Right hindlimb (tissue), 1 donor: ENCODE data around the gene TMPRSS9.
A peak's percentile ranks its signal among the peaks of the same experiment; 100 is the strongest.
"Not testable (repeated sequence)": the region's sequence is repeated elsewhere in the genome, so short reads cannot be mapped to it uniquely, and the experiment has no call there.

Experiments used
- DNase-seq: peaks from one replicate; pipeline ENCODE4 v3.0.0-alpha.2; 2018

The TMPRSS9 gene

DNA sequence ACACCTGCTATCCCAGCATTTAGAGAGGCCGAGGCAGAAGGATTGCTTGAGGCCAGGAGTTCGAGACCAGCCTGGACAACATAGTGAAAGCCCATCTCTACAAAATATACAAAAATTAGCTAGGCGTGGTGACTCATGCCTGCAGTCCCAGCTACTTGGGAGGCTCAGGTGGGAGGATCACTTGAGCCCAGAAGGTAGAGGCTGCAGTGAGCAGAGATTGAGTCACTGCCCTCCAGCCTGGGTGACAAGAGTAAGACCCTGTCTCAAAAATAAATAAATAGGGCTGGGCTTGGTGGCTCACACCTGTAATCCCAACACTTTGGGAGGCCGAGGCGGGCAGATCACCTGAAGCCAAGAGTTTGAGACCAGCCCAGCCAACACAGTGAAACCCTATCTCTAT lies 103.6 kb downstream of the TMPRSS9 start:
- DNase-seq = not testable (repeated sequence)

DNA sequence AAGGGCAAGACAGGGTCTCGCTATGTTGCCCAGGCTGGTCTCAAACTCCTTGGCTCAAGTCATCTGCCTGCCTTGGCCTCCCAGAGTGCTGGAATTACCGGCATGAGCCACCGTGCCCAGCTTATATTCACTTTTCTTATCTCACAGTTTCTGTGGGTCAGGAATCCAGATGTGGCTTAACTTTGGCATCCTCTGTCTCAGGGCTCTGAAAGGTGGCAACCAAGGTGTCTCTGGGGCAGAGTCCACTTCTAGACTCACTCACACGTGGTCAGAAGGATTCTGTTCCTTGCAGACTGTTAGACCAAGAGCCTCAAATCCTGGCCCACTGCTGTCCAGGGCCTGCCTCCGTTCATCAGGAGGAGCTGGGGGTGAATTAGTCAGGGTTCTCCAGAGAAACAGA lies 104.3 kb downstream of the TMPRSS9 start:
- DNase-seq = no peak

DNA sequence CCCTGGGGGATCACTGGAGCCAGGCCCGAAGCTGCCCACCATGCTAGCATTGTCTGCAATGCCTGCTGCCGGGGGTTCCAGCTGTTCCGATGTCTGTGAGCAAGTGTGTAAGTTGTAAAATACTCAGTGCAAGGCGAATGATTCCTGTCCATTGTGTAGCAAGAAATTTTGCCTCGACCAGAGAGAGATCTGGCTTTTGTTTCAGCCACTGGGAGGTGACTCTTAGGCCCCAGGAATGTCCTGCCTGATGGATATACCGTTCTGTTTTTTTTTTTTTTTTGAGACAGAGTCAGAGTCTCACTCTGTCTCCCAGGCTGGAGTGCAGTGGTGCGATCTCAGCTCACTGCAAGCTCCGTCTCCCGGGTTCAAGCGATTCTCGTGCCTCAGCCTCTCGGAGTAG lies 108.5 kb downstream of the TMPRSS9 start:
- DNase-seq = no peak

DNA sequence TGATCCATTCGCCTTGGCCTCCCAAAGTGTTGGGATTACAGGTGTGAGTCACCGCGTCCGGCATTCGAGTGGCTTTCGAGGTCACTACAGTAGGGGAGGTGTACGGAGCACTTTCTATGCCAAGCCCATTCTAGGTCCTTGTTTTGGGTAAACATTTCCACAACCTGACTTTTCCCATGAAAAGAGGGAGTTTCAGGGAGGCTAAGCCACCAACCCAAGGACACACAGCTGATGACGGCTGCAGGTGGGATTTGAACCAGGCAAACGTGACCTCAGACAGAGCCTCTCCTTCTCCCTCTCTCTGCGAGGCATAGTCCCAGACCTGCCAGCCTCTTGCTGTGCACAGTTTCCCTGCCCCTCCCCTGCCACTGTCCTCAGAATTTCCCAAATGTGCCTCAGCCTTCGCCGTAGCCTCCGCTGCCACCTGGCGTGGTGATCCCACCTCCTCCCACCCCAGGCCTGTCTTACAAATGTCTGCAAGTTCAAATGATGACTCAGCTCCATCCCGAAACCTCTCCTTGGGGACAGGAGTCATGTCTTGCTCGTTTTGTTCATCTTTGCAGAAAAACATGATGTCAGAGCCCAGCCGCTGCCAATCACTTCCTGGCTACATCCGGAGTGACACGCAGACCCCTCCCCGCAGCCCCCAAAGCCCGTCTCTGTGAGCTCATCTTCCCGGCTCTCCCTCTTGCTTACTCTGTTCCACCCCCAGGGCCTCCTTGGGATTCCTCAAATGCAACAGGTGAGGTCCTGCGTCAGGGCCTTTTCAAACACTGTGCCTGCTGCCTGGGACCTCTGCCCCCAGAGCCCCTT lies 109.2 kb downstream of the TMPRSS9 start:
- DNase-seq = peak; percentile 61

GRCh38 chr19:2469915-2470200 lies 109.8 kb downstream of the TMPRSS9 start:
- not testable (repeated sequence) for DNase-seq

GRCh38 chr19:2474232-2475017 lies 114.4 kb downstream of the TMPRSS9 start:
- peak; percentile 91 for DNase-seq

DNA sequence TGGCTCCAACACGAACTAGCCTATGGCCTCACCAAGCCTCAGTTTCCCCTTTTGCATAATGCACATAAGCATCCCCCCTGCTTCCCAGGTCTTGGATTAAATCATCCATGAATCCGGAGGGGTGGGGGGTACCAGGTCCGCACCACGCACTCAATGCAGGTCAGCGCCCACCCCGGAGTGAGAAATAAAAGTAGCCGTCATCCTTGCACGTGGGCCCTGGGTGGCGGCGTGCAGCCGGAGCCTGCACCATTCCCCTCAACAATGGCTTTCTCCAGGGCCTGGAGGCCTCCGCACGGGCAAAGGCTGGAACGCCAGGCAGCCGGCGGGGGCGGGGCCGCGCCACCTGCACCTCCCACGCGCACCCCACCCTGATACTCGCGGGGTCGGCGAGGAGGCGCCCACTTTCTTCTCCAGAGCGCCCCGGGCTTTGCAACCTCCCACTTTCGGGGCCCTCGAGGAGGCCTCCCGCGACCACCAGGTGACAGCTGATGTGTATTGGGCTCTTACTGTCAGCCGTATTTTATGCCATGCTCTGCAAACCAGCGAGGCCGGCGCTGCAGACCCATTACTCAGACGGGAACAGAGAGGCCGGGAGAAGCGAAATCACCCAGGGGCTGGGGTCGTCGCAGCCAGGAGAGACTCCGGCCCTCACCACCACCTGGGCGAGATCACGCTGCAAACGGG lies 115.1 kb downstream of the TMPRSS9 start:
- DNase-seq = peak; percentile 70
